ENCODE results near the gene CTDSP2.
"Not testable (repeated sequence)": the region's sequence is repeated elsewhere in the genome, so short reads cannot be mapped to it uniquely, and the experiment has no call there.

The CTDSP2 gene

GRCh38 chr12:57866308-57867019 is 19.9 kb upstream of the CTDSP2 start:
- Mint-ChIP-seq H3K4me3 (no peak overlapping the region), H3K36me3 (no peaks in the 10 kb centered on the region), H3K4me1 (peaks cover 9% of the 10 kb centered on the region), H3K9me3 (no peaks in the 10 kb centered on the region), H3K27me3 (no peaks in the 10 kb centered on the region), H3K27ac (no peak overlapping the region)

GRCh38 chr12:57865084-57865751 is 18.7 kb upstream of the CTDSP2 start:
- H3K27me3 Mint-ChIP-seq, result no peaks in the 10 kb centered on the region
- no peaks in the 10 kb centered on the region for H3K36me3 Mint-ChIP-seq
- no peaks in the 10 kb centered on the region for H3K9me3 Mint-ChIP-seq
- peak overlapping the region; percentile 92 for H3K4me3 Mint-ChIP-seq
- H3K27ac Mint-ChIP-seq, result peak overlapping the region; percentile 13
- peaks cover 9% of the 10 kb centered on the region for H3K4me1 Mint-ChIP-seq

GRCh38 chr12:57864442-57865083 is 18.0 kb upstream of the CTDSP2 start:
- peak overlapping the region; percentile 79 for H3K4me3 Mint-ChIP-seq
- no peaks in the 10 kb centered on the region for H3K36me3 Mint-ChIP-seq
- H3K4me1 Mint-ChIP-seq, result peaks cover 9% of the 10 kb centered on the region
- H3K27ac Mint-ChIP-seq, result no peak overlapping the region
- no peaks in the 10 kb centered on the region for H3K9me3 Mint-ChIP-seq
- H3K27me3 Mint-ChIP-seq, result no peaks in the 10 kb centered on the region

GRCh38 chr12:57863676-57864075 is 17.1 kb upstream of the CTDSP2 start:
- H3K4me1 Mint-ChIP-seq, result peaks cover 9% of the 10 kb centered on the region
- no peaks in the 10 kb centered on the region for H3K9me3 Mint-ChIP-seq
- no peaks in the 10 kb centered on the region for H3K36me3 Mint-ChIP-seq
- H3K27me3 Mint-ChIP-seq, result no peaks in the 10 kb centered on the region
- no peak overlapping the region for H3K27ac Mint-ChIP-seq
- no peak overlapping the region for H3K4me3 Mint-ChIP-seq

GRCh38 chr12:57861967-57862366 is 15.4 kb upstream of the CTDSP2 start:
- H3K4me1 Mint-ChIP-seq, result peaks cover 9% of the 10 kb centered on the region
- no peaks in the 10 kb centered on the region for H3K36me3 Mint-ChIP-seq
- H3K9me3 Mint-ChIP-seq, result no peaks in the 10 kb centered on the region
- no peaks in the 10 kb centered on the region for H3K27me3 Mint-ChIP-seq
- H3K4me3 Mint-ChIP-seq, result no peak overlapping the region
- H3K27ac Mint-ChIP-seq, result no peak overlapping the region

GRCh38 chr12:57860883-57861282 is 14.4 kb upstream of the CTDSP2 start:
- H3K27me3 Mint-ChIP-seq, H3K27ac Mint-ChIP-seq, H3K4me3 Mint-ChIP-seq, H3K4me1 Mint-ChIP-seq, H3K9me3 Mint-ChIP-seq, H3K36me3 Mint-ChIP-seq: not testable (repeated sequence)

GRCh38 chr12:57859121-57859520 is 12.6 kb upstream of the CTDSP2 start:
- no peaks in the 10 kb centered on the region for H3K4me1 Mint-ChIP-seq
- H3K27me3 Mint-ChIP-seq, result no peaks in the 10 kb centered on the region
- H3K36me3 Mint-ChIP-seq, result no peaks in the 10 kb centered on the region
- H3K27ac Mint-ChIP-seq, result no peak overlapping the region
- no peaks in the 10 kb centered on the region for H3K9me3 Mint-ChIP-seq
- no peak overlapping the region for H3K4me3 Mint-ChIP-seq

GRCh38 chr12:57858123-57858522 is 11.6 kb upstream of the CTDSP2 start:
- H3K4me3 Mint-ChIP-seq, H3K27ac Mint-ChIP-seq, H3K27me3 Mint-ChIP-seq, H3K9me3 Mint-ChIP-seq, H3K4me1 Mint-ChIP-seq, H3K36me3 Mint-ChIP-seq: not testable (repeated sequence)

- H3K9me3 Mint-ChIP-seq, result no peaks in the 10 kb centered on the region
- H3K36me3 Mint-ChIP-seq, result no peaks in the 10 kb centered on the region
- H3K4me1 Mint-ChIP-seq, result peaks cover 23% of the 10 kb centered on the region
- peaks cover 8% of the 10 kb centered on the region for H3K27me3 Mint-ChIP-seq
- no peak overlapping the region for H3K4me3 Mint-ChIP-seq
- H3K27ac Mint-ChIP-seq, result no peak overlapping the region
Measured at GRCh38 chr12:57854965-57855364, 8.4 kb upstream of the CTDSP2 start.

GRCh38 chr12:57853864-57854556 is 7.5 kb upstream of the CTDSP2 start:
- no peaks in the 10 kb centered on the region for H3K9me3 Mint-ChIP-seq
- H3K27ac Mint-ChIP-seq, result peak overlapping the region; percentile 6
- H3K27me3 Mint-ChIP-seq, result peaks cover 8% of the 10 kb centered on the region
- H3K36me3 Mint-ChIP-seq, result no peaks in the 10 kb centered on the region
- H3K4me3 Mint-ChIP-seq, result no peak overlapping the region
- peaks cover 23% of the 10 kb centered on the region for H3K4me1 Mint-ChIP-seq

- no peaks in the 10 kb centered on the region for H3K36me3 Mint-ChIP-seq
- peaks cover 8% of the 10 kb centered on the region for H3K27me3 Mint-ChIP-seq
- H3K4me3 Mint-ChIP-seq, result no peak overlapping the region
- H3K27ac Mint-ChIP-seq, result no peak overlapping the region
- H3K9me3 Mint-ChIP-seq, result no peaks in the 10 kb centered on the region
- H3K4me1 Mint-ChIP-seq, result peaks cover 30% of the 10 kb centered on the region
Measured at GRCh38 chr12:57852620-57853500, 6.3 kb upstream of the CTDSP2 start.

GRCh38 chr12:57852200-57852599 is 5.7 kb upstream of the CTDSP2 start:
- no peak overlapping the region for H3K4me3 Mint-ChIP-seq
- H3K27ac Mint-ChIP-seq, result no peak overlapping the region

GRCh38 chr12:57851552-57851951 is 5.0 kb upstream of the CTDSP2 start:
- Mint-ChIP-seq H3K27me3 (peaks cover 8% of the 10 kb centered on the region), H3K4me3 (no peak overlapping the region), H3K36me3 (no peaks in the 10 kb centered on the region), H3K27ac (no peak overlapping the region), H3K9me3 (no peaks in the 10 kb centered on the region), H3K4me1 (peaks cover 36% of the 10 kb centered on the region)

More at GRCh38 chr12:57852200-57852599, 5.7 kb upstream of the CTDSP2 start:
- Mint-ChIP-seq H3K4me1 (peaks cover 32% of the 10 kb centered on the region), H3K27me3 (peaks cover 8% of the 10 kb centered on the region), H3K36me3 (no peaks in the 10 kb centered on the region), H3K9me3 (no peaks in the 10 kb centered on the region)

- H3K4me3 Mint-ChIP-seq, result no peak overlapping the region
- H3K9me3 Mint-ChIP-seq, result no peaks in the 10 kb centered on the region
- H3K36me3 Mint-ChIP-seq, result no peaks in the 10 kb centered on the region
- no peak overlapping the region for H3K27ac Mint-ChIP-seq
- H3K27me3 Mint-ChIP-seq, result peaks cover 8% of the 10 kb centered on the region
- peaks cover 36% of the 10 kb centered on the region for H3K4me1 Mint-ChIP-seq
Measured at GRCh38 chr12:57850854-57851430, 4.4 kb upstream of the CTDSP2 start.

- H3K4me3 Mint-ChIP-seq, H3K9me3 Mint-ChIP-seq, H3K36me3 Mint-ChIP-seq, H3K27me3 Mint-ChIP-seq, H3K27ac Mint-ChIP-seq: not testable (repeated sequence)
- H3K4me1 Mint-ChIP-seq, result peaks cover 37% of the 10 kb centered on the region
Measured at GRCh38 chr12:57849447-57849846, 2.9 kb upstream of the CTDSP2 start.

Measured in activated naive CD4-positive, alpha-beta T cell treated with anti-CD3 and anti-CD28 coated beads, Interleukin-2, amount 50 U/mL, for 24 hours (primary cell).